Epithelial cell of esophagus (primary cell): ENCODE measurements around the gene DNAH8.

Source experiments
- DNase-seq: peaks from one replicate; pipeline ENCODE4 v3.0.0; 2010; ENCODE audit warnings: low read depth
- H3K4me3 ChIP-seq: 2 replicates; pipeline ENCODE4 v1.5.1; 2011; ENCODE audit warnings: mild to moderate bottlenecking, low read length, control low read depth
- TF ChIP-seq, protein P1 (sequence below): IDR thresholded peaks from 2 replicates; pipeline ENCODE4 v1.5.1; 2011; ENCODE audit warnings: low read depth, mild to moderate bottlenecking, low read length, control low read depth, inconsistent platforms; ENCODE audit not compliant: insufficient read depth; ENCODE audit errors: missing control alignments

The DNAH8 gene

DNA sequence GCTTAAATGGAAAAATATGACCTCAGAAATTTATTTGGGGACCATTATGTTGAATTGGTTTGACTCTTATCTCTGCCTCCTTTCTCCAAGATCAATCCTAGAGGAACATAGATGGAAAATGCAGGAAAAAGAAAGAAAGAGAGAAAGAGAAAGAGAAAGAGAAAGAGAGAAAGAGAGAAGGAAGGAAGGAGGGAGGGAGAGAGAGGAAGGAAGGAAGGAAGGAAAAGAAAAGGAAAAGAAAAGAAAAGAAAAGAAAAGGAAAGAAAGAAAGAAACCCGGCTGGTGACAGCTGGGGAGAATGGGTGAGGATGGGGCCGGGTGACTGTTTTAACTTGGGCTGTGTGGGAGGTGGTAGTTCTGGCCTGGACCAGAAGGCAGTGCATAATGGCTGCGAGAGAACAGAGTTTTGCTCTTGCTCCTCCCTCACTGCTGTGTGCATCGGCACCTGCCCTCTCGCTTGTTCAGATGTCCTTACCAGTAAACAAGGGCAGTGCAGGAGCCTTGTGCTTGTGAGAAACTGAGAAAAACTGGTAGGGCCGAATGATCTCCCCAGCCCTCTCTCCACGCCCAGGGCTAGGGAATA is 36.8 kb upstream of the DNAH8 start:
- H3K4me3 ChIP-seq = no peak overlapping the region
- no peak for DNase-seq
- TF ChIP-seq, protein P1, sequence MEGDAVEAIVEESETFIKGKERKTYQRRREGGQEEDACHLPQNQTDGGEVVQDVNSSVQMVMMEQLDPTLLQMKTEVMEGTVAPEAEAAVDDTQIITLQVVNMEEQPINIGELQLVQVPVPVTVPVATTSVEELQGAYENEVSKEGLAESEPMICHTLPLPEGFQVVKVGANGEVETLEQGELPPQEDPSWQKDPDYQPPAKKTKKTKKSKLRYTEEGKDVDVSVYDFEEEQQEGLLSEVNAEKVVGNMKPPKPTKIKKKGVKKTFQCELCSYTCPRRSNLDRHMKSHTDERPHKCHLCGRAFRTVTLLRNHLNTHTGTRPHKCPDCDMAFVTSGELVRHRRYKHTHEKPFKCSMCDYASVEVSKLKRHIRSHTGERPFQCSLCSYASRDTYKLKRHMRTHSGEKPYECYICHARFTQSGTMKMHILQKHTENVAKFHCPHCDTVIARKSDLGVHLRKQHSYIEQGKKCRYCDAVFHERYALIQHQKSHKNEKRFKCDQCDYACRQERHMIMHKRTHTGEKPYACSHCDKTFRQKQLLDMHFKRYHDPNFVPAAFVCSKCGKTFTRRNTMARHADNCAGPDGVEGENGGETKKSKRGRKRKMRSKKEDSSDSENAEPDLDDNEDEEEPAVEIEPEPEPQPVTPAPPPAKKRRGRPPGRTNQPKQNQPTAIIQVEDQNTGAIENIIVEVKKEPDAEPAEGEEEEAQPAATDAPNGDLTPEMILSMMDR = no peak

DNA sequence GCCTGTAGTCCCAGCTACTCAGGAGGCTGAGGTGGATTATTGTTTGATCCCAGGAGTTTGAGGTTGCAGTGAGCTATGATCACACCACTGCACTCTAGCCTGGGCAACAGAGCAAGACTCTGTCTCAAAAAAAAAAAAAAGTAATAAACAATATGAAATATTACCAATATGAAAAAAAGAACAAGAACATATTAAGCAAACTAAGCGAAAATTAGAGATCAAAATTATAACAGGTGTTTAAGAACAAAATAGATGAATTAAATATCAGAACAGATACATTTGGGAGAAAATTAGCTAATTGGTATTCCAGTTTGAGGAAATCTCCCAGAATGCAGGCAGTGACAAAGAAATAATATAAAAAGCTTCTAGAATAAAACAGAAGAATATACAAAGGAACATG is 35.4 kb upstream of the DNAH8 start:
- no peak overlapping the region for H3K4me3 ChIP-seq
- TF ChIP-seq, protein P1 = no peak
- no peak for DNase-seq

DNA sequence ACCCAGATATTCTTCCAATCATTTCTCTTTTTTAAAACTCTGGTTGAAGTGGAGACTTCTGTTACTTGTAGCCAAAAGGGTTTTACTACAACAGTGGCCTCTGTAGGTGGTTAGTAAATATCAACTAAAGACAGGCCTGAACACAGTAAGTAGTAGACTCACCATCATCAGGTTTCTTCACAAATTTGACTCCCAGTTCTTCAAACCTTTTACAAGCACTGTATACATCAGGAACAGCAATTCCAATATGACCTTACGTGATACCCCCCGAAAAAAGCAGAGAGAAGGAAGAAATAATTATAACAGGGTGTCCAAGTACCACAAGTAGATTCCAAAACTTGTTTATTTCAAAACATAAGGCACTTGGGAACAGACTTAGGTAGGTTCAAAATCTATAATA is 33.3 kb upstream of the DNAH8 start:
- no peak for DNase-seq
- TF ChIP-seq, protein P1 = no peak
- H3K4me3 ChIP-seq = no peak overlapping the region

DNA sequence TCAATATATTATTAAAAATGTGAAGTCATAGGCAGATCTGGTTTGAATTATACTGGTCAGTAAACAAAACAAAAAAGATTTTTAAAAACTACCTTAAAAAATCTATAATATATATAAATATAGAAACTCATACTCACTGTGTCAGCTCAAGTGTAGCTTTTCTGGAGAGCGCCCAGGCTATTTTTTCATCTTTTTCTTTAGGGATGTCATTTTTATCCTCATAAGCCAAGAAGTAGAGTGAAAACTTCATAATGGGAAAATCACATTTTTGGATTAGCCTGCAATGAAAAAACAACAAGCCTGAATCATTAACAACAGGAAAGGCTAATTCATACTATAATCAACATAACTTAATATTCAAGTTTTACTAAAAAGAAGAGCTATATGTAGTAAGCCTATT is 30.9 kb upstream of the DNAH8 start:
- no peak for DNase-seq
- no peak overlapping the region for H3K4me3 ChIP-seq
- TF ChIP-seq, protein P1 = no peak

DNA sequence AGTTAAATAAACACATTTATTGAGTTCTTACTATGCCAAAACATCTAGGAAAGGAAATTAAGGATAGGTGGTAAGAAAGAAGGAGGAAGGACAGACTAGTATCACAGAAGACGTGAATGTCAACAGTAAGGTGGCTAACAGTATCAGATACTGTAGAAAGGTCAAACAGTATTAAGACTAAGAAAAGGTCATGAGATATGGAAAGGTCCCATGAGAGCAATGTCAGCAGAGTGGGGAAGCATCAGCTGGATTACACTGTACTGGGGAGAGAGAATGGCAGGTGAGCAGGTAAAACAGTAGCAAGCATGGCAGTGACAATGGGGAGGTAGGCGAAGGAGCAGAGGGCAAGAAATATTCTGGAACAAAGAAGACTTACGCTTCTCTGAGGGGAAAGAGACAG is 30.2 kb upstream of the DNAH8 start:
- H3K4me3 ChIP-seq = no peak overlapping the region
- TF ChIP-seq, protein P1 = no peak
- DNase-seq = no peak

DNA sequence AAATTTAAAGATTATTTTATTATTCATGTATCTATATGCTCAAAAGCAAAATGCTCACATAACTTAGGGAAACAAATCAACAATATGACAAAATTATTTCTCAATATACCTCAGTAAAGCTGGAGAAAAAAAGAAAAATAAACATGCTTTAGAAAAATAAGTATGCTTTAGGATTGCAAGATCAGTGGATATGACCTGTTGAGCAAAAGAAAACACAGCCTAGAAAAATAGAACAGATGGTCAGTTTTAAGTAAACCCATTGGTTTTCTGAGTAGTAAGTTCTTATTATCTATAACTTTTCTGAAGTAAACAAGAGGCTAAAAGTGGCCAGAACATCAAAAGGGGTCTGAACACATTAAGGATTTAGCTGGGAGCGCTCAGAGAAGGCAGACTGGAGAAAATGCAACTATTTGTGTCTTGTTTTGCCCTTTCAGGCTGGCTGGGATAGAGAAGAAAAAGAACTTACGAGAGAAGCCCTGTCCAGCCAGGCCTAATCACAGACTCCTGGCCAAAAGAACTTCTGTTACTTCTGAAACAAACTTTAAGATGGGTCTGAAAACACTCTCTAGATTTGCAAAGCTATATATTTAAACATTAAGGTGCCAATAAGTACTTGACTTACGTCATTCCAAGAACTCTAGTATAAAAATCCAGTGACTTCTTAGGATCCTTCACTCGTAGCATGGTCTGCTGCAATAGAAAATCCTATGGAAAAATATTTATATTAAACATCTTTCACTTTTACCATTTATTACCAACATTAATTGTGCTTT is 28.7 kb upstream of the DNAH8 start:
- no peak for DNase-seq
- TF ChIP-seq, protein P1 = no peak
- H3K4me3 ChIP-seq = no peak overlapping the region

DNA sequence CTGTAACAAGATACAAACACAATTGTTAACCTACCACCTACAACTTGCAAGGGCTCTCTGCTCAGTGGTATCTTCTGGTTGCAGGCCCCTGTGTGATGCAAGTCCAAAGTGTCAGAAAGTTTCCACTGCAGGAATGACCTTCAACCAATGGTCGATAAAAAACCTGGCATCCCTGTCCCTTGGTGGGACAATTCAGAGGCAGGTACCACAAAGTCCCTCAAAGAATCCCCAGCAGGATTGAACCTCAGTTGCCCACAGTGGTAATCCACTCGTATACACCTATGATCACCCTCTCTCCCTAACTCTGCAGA is 28.1 kb upstream of the DNAH8 start:
- H3K4me3 ChIP-seq = no peak overlapping the region
- DNase-seq = no peak
- TF ChIP-seq, protein P1 = no peak
